HG02759 (cell line): Measurements from ENCODE around the gene NINJ2.

Source experiments
- ATAC-seq: cut with Tn5 transposase; IDR thresholded peaks from one replicate; pipeline ENCODE4 v1.9.1; 2021; ENCODE audit warnings: mild to moderate bottlenecking, moderate library complexity; ENCODE audit not compliant: unreplicated experiment

NINJ2 gene

DNA sequence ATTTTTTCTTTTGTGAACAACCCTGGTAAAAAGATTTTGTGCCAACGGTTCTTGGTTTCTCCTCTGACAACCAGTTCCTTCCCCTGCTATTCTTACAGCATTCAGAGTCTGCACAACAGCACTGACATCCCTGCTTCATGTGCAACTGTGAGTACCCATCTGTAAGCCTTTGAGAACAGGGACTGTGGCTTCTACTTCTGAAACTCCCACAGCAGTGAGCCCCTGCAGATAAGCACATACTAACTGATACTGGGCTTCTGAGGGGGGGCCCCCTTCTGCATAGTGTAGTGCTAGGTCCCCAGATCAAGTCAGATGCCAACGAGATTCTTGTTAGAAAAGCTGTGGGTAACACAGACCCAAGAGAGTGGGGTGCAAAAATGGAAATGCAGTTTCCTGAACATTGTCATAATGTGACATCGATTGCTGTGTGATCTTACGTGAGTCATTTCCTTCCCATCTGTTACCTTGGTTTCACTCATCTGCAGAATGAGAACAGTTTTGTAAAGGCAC is 11.1 kb upstream of the NINJ2 start:
- peak; percentile 84 for ATAC-seq

- peak; percentile 15 for ATAC-seq
These were observed 10.6 kb upstream of the NINJ2 start for GRCh38 chr12:673849-674248.

DNA sequence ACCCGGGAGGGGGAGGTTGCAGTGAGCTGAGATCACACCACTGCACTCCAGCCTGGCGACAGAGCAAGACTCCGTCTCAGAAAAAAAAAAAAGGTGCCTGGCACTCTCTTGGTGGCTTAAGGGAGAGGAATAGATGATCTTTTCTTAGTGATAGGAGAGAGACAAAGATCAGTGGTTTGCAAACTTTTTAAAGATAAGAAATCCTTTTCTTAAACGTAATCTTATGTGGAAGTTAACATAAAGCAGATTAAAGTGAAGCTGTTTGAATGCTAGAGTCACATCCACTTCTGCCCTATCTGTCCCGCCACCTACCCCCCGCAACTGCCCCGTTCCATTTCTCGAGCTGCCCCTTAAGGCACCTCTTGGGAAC is 6.3 kb upstream of the NINJ2 start:
- no peak for ATAC-seq

- ATAC-seq, result no peak
These were observed 4.8 kb upstream of the NINJ2 start for GRCh38 chr12:668090-668481.

DNA sequence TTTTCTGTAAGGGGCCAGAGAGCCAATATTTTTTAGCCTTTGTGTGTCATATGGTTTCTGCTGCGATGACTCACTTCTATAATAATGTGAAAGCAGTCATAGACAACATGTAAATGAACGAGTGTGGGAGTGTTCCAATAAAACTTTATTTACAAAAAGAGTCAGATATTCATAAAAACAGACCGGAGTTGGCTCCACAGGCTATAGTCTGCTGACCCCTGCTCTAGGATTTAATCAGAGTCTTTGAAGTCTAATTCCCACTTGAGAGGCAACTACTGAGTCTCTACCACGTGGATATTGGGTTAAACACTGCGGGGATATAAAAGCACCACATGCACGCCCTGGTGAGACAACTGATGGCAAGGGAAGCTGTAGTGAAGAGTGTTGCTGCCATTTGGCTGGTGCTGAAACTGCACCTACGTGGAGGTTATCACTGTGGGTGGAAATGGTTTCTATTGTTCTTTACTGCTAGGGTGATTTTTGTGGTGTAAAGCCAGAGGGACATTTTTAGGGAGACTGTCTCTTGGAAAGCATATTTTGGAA is 3.6 kb upstream of the NINJ2 start:
- ATAC-seq, result no peak

DNA sequence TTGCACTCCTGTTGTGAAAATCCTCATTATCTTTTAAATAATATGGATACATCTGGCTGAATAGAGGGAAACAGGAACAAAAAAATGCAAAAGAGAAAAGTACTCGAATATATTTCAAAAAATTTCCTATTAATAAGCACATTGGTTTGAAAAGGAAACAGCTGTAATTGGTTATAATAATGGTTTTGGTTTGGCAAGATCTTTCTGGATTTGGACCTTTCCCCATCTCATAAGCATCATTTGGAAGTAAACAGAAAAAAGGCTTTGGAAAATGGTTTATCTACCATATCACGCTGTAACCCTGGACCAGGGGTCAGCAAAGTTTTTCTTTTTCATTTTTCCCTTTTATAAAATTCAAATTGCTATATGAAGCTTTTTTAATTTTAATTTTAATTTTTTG is 2.8 kb upstream of the NINJ2 start:
- ATAC-seq, result no peak

- ATAC-seq, result no peak
These were observed 1.5 kb upstream of the NINJ2 start for GRCh38 chr12:664779-665092.

- ATAC-seq, result no peak
These were observed 982 bp upstream of the NINJ2 start for GRCh38 chr12:664075-664778.

GRCh38 chr12:662566-663292 is 516 bp downstream of the NINJ2 start:
- no peak for ATAC-seq

DNA sequence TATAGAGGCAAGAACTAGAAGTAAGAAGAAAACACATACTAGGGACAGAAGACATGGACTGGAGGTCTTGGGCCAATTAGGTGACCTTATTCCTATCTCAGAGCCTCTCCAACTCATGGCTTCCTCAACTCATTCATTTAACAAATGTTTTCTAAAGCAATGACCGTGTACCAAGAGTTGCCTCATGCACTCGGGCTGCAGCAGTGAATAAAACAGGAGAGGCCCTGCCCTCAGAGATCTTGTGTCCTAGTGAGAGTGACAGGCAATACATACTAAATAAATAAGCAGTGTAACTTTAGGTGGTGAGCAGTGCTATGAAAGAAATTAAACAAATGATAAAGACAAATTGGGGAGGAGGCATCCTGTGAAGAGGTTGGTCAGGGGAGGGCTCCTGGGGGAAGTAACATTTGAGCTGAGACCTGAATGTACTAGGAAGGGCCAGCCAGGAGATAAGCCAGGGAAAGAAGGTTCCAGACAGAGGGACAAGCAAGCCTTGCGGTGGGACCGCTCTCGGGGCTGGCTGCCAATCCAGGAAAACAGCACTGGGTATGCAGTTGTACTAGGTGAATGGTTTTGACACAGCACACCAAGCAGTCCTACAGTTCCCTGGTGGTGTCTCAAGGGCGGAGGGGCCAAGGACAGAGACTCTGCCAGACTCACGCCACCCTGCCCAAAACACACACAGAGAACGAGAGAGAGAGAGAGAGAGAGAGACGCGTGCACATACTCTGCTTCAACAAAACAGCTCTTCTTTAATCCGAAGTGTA is 1.3 kb downstream of the NINJ2 start:
- ATAC-seq, result no peak

GRCh38 chr12:659090-659683 is 4.1 kb downstream of the NINJ2 start:
- no peak for ATAC-seq

- ATAC-seq, result no peak
These were observed 12.3 kb downstream of the NINJ2 start for GRCh38 chr12:650983-651382.

- no peak for ATAC-seq
These were observed 15.7 kb downstream of the NINJ2 start for GRCh38 chr12:647385-648085.

DNA sequence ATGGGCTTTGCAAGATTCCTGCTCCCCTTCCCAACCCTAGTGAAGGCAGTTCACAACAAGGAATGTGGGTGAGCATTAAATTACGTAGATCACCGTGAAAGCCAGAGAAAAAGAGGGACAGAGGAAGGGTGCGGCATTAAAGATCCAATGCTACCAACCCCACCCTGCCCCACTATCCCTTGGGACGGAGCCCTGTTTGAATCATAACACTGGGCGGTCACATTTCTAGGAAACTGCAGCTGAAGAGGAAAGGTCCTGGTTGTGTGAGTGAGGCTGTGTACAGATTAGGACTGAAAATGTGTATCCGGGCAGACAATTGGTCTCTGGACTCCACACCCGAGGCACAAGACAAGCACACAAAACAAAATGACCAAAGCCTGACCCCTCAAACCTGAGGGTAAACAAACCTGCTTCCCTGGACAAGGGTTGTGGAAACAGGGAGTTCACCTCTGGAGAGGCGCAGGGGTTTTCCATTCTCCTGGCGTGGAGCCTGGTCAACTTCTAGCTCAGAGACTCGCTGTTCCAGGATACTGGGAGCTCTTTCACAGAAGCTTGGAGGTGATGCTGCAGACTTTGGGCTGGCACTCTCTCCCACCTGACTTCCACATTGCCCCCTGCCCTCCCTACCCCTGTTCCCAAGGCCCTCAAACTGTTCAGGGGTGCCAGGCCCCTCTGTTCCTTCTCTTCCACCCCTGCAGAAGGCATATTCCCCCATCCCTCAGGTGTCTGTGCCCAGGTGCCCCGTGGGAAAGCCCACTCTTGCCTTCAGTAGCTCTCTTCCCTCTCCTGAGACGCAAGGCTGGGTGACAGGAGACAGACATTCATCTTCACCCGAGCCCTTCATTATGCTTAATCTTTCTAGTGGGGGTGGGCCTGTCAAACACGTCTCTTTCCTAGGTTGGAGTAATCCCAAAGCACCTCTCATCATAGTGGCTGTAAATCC is 16.5 kb downstream of the NINJ2 start:
- no peak for ATAC-seq

- ATAC-seq, result no peak
These were observed 17.6 kb downstream of the NINJ2 start for GRCh38 chr12:645563-646071.

DNA sequence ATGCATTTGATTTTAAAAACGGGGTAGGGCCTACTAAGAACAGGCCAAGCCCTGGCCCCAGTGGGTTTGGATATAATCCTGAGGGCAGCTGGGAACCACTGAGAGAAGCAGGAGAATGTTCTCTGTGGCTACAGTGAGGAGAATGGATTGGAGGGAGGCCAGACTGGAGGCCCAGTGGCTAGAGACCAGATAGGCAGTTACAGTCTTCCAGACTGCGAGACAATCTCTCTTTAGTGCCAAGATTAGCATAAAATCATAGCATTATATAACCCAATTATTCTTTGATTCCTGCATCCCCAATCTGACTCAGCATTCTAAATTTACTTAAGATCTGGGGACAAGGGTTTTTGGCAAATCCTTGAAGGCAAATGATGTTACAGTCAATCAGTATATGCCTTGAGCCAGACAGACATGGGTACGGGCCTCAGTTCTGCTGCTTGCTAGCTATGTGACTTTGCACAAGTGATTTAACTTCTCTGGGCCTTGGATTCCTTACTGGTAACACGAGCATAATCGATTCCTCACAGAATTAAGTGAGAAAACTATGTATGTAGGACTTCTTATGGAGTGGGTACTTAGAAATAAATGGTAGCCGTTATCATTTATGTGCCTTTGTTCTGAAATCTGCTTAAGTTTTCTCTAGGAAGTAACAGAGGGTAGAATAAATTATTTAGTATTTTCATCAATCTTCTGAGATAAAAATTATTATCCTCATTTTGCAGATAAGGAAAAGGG is 18.3 kb downstream of the NINJ2 start:
- no peak for ATAC-seq

- ATAC-seq, result no peak
These were observed 19.0 kb downstream of the NINJ2 start for GRCh38 chr12:644303-644639.

DNA sequence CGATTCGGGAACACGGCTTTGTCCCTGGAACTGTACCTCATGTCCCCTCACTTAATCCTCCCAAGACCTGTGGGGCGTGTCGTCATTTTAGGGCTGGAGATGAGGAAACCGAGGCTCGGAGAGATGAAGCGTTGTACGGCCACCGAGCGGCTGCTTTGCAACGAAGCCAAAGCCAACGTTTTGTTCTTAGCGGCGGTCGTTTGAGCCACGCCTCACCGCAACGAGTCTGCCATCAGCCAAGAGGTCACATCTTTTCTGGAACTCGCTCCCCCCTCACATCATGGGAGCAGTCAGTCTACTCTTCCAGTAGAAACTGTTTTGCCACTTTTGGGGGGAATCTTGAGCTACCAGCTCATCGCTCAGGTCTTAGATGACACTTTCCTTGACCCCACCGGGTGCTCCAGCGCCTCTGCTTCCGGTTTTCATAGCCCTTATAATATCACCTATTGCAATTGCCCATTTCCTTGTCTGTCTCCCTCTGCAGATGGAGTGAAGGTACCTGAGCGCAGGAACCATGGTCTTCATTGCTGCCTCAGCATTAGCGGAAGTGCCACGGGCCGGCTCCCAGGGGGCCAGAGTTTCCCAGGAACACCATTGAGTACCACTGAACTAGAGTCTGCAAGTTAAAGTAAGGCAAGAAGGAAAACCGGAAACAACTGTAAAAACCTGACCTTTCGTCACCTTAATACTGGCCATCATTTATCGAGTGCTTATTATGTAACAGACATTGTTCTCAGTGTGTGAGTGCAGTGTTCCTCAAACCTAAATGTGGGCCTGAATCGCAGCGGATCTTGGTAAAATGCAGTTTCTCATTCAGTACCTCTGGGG is 19.6 kb downstream of the NINJ2 start:
- ATAC-seq, result no peak
